Cerebellar nuclear complex (tissue), 1 donor: ENCODE results near the gene NINJ2.

Source experiments
- DNase-seq, 2 experiments: peaks; one replicate each; lab custom pipeline; 2025; lab: John Stamatoyannopoulos, UW

NINJ2 gene

GRCh38 chr12:614411-614970 lies 48.8 kb downstream of the NINJ2 start:
- DNase-seq, result no peak

GRCh38 chr12:613996-614395 lies 49.2 kb downstream of the NINJ2 start:
- no peak for DNase-seq

GRCh38 chr12:612886-613285 lies 50.4 kb downstream of the NINJ2 start:
- DNase-seq, result no peak

- no peak for DNase-seq
Observed at GRCh38 chr12:612293-612692, 51.0 kb downstream of the NINJ2 start.

- no peak for DNase-seq
Observed at GRCh38 chr12:611721-612120, 51.5 kb downstream of the NINJ2 start.

GRCh38 chr12:608921-609320 lies 54.3 kb downstream of the NINJ2 start:
- DNase-seq, result no peak

GRCh38 chr12:608413-608812 lies 54.8 kb downstream of the NINJ2 start:
- DNase-seq, result no peak

GRCh38 chr12:607541-608001 lies 55.7 kb downstream of the NINJ2 start:
- DNase-seq, result no peak

- DNase-seq, result no peak
Observed at GRCh38 chr12:604956-605355, 58.3 kb downstream of the NINJ2 start.

- DNase-seq, result no peak
Observed at GRCh38 chr12:602700-603068, 60.6 kb downstream of the NINJ2 start.

GRCh38 chr12:601976-602699 lies 61.1 kb downstream of the NINJ2 start:
- no peak for DNase-seq

GRCh38 chr12:599756-600155 lies 63.5 kb downstream of the NINJ2 start:
- no peak for DNase-seq

GRCh38 chr12:597926-598568 lies 65.2 kb downstream of the NINJ2 start:
- DNase-seq, result no peak

GRCh38 chr12:593396-594270 lies 69.6 kb downstream of the NINJ2 start:
- DNase-seq, result no peak

GRCh38 chr12:592024-592505 lies 71.2 kb downstream of the NINJ2 start:
- no peak for DNase-seq

- no peak for DNase-seq
Observed at GRCh38 chr12:591167-592023, 71.8 kb downstream of the NINJ2 start.

GRCh38 chr12:590206-590750 lies 73.0 kb downstream of the NINJ2 start:
- DNase-seq, result no peak

- DNase-seq, result no peak
Observed at GRCh38 chr12:588646-589045, 74.6 kb downstream of the NINJ2 start.

- DNase-seq, result no peak
Observed at GRCh38 chr12:588024-588322, 75.3 kb downstream of the NINJ2 start.

- no peak for DNase-seq
Observed at GRCh38 chr12:587132-588023, 75.9 kb downstream of the NINJ2 start.
